Kidney epithelial cell (primary cell): Measurements from ENCODE around the gene UCP3. TPM values are rescaled to one million over a fixed set of nuclear protein-coding genes. Genes with fewer than 3 reads are reported as not detected.
A peak's percentile ranks its signal among the peaks of the same experiment; 100 is the strongest.

Experiments used
- DNase-seq: peaks from one replicate; pipeline ENCODE4 v3.0.0-alpha.2; 2010; ENCODE audit warnings: low read depth
- H3K27me3 ChIP-seq: 2 replicates; pipeline ENCODE4 v1.6.0; 2011; ENCODE audit warnings: low read length; ENCODE audit not compliant: control insufficient read depth, insufficient read depth
- H3K36me3 ChIP-seq: 2 replicates; pipeline ENCODE4 v1.5.1; 2011; ENCODE audit warnings: low read length; ENCODE audit not compliant: control insufficient read depth, insufficient read depth
- H3K4me3 ChIP-seq: 2 replicates; pipeline ENCODE4 v1.5.1; 2011; ENCODE audit warnings: low read depth, mild to moderate bottlenecking, control low read depth, low read length
- CTCF ChIP-seq: IDR thresholded peaks from 2 replicates; pipeline ENCODE4 v1.5.1; 2011; ENCODE audit warnings: mild to moderate bottlenecking, moderate library complexity, low read length, control low read depth, inconsistent platforms; ENCODE audit not compliant: insufficient read depth, poor library complexity, severe bottlenecking
- total RNA-seq: library from RNA; depleted of rRNA; stranded (reverse); fragments of >200 nt; gene quantifications from 2 replicates; pipeline ENCODE4 v1.2.3, GENCODE V29; 2015

UCP3 gene
- total RNA-seq, 1 donor from 2014 or later = 0.84 TPM

DNA sequence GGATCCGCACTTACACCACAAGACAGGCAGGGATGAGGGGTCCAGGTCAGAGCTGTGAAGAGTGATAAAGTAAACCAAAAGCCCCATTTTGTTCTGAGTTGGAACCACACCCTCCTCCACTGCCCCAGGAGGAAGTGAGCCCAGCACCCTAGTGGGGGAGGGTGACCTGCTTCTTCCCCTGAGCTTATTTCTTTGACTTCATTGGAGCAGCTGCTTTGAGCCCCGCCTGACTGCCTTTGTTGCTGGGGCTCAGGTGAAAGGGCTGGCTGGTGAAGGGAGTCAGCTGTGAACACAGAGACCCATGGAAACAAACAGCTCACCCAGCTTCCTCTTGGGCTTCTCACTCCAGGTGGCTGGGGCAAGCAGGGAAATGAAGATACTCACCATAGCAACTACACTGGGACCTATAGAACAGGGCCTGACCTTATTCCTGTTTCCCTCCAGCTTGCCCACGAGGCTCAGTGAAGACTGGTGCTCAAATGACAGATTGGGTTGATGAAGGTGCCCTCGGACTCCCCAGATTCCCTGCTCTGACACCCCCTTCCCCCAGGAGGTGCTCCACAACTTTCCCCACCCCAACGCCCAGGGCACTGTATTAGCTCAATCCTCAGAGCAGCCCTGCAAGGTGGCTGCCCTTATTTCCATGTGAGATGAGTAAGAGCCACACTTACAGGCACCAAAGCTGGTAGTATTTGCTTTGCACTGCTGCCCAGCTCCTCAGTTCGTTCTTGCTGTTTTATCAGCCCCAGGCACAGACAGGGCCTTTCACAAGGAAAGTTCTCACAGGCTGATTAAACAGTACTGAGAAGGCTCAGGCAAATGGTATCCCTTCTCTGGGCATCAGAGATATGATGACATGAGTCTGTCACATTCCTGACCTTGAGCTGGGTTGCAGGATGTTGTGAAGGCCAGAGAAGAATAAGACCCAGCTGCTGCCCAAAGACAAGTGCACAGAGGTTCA, 28.6 kb downstream of the UCP3 start:
- DNase-seq = peak; percentile 31
- Histone ChIP-seq H3K27me3 (no peaks in the 10 kb centered on the region), H3K4me3 (no peak overlapping the region), H3K36me3 (peaks cover 9% of the 10 kb centered on the region)
- no peak for TF ChIP-seq CTCF

DNA sequence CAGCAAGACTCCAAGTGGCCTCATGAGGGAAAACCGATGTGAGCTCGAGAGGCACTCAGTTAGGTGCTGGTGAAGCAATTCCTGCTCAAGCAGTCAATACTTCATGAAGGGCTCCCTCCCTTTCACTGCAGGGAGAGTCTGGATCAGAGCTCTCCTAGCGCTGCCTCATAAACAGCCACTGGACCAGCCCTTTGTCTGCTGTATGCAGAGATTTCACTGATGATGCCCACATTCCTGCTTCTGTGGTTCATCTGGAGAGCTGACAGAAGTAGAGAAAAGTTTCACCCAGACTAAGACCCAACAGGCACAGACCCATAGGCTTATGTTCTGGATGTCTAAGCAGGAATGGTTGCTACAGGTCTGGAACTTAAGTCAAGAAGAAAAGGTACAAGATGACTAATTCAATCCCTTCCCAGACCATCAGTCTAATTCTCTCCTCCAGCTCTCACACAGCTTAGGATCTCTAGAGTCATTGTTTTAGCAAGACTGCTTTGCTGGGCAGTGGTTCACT, 30.3 kb downstream of the UCP3 start:
- H3K27me3 ChIP-seq = no peaks in the 10 kb centered on the region
- peaks cover 11% of the 10 kb centered on the region for H3K36me3 ChIP-seq
- no peak for DNase-seq
- H3K4me3 ChIP-seq = no peak overlapping the region
- TF ChIP-seq CTCF = no peak

- no peak overlapping the region for H3K4me3 ChIP-seq
- TF ChIP-seq CTCF = no peak
- H3K27me3 ChIP-seq = no peaks in the 10 kb centered on the region
- no peak for DNase-seq
- H3K36me3 ChIP-seq = peaks cover 11% of the 10 kb centered on the region
Observed at GRCh38 chr11:73977856-73978519, 30.9 kb downstream of the UCP3 start.

DNA sequence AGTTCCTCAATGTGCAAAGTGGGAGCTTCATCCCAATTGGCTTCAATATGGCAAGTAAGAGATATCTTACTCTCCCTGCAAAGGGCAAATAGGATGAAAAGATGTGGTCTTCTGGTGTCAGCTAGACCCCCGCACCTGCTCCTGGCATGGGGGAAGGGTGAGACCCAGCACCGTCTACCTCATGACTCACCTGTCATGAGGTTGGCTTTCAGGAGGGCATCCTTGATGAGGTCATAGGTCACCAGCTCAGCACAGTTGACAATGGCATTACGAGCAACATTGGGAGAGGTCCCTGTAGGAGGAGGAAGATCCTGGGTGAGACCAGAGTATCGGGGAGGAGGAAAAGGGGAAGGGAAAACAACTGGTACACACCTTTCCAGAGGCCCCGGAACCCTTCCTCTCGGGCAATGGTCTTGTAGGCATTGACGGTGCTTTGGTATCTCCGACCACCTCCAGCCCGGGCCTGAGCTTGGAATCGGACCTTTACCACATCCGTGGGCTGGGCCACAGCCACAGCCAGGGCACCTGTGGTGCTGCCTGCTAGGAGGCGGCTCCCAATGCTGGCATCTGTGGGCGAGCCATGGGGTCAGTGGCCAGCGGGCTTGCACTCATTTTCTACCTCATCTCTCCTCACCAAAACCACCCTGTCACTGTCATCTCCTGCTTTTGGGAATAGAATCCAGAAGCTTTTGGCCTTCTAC, 32.3 kb downstream of the UCP3 start:
- DNase-seq = no peak
- H3K4me3 ChIP-seq = no peak overlapping the region
- H3K27me3 ChIP-seq = no peaks in the 10 kb centered on the region
- H3K36me3 ChIP-seq = peaks cover 11% of the 10 kb centered on the region
- no peak for TF ChIP-seq CTCF

GRCh38 chr11:73975479-73975757, 33.5 kb downstream of the UCP3 start:
- Histone ChIP-seq H3K27me3 (no peaks in the 10 kb centered on the region), H3K36me3 (peaks cover 11% of the 10 kb centered on the region), H3K4me3 (no peak overlapping the region)
- no peak for DNase-seq
- no peak for TF ChIP-seq CTCF
